ENCODE results near the gene E4F1.

E4F1 gene

DNA sequence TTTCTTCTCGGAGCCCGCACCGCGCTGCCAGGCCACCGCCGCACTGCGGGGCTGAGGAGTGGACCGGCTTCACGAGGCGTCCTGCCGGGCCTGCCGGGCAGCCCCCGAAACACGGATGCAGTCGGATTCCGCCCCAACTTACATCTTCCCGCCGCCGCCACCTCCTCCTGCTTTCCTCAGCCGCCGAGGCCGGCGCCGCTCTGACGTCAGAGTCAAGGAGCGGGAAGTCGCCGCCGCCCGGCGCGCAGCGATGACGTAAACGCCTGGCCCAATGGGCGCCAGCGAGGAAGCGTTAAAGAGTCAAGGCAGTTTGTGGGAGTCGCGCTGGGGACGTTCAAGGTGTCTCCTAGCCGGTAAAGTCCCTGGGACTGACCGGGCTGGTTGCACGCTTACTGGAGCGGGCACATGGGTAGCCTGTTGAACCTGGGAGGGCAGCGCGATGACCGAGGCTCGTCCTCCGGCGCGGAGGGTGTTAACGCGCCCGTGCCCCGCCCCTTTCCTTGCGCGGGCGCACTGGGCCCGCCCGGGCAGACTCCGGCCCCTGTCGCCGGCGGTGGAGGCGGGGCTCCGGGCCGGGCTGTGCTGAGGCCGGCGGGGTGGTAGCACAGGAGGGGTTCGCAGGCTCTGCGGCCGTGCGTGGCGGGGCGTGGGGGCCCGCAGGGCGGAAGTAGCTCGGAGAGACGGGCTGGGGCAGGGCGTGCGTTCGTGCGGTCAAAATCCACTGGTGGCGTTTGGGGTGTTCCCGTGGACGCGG is 44.7 kb downstream of the E4F1 start, which contains the start of gene RNPS1:
Gene RNPS1 (minus strand): TSS at position 214 of the 754 bp plus-strand sequence. CDS start 3,483 bp downstream, outside the sequence.
- intact Hi-C loops (cut with DNase I; ENCODE audit: low total_unique reads), result loop anchor here (5.0 kb wide), 1 partner anchor 46 kb away; the partner anchor contains the start of gene E4F1
- TF ChIP-seq, protein P1, sequence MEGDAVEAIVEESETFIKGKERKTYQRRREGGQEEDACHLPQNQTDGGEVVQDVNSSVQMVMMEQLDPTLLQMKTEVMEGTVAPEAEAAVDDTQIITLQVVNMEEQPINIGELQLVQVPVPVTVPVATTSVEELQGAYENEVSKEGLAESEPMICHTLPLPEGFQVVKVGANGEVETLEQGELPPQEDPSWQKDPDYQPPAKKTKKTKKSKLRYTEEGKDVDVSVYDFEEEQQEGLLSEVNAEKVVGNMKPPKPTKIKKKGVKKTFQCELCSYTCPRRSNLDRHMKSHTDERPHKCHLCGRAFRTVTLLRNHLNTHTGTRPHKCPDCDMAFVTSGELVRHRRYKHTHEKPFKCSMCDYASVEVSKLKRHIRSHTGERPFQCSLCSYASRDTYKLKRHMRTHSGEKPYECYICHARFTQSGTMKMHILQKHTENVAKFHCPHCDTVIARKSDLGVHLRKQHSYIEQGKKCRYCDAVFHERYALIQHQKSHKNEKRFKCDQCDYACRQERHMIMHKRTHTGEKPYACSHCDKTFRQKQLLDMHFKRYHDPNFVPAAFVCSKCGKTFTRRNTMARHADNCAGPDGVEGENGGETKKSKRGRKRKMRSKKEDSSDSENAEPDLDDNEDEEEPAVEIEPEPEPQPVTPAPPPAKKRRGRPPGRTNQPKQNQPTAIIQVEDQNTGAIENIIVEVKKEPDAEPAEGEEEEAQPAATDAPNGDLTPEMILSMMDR (IDR thresholded peaks at IDR 0.05), result no peak
- H3K4me1 ChIP-seq, result peaks cover 6 to 36% (median 30%) of the 10 kb centered on the region in 4 donors
- DNase-seq, result peak; percentile 94 to 97
- H3K27me3 ChIP-seq, result no peaks in the 10 kb centered on the region
- H3K9me3 ChIP-seq, result no peaks in the 10 kb centered on the region
- peak within 1 kb of the TSS; percentile 80 to 96 for H3K27ac ChIP-seq
- H3K36me3 ChIP-seq, result peaks cover 7 to 17% (median 9%) of the 10 kb centered on the region in 3 donors
- H3K4me3 ChIP-seq, result peak within 1 kb of the TSS; percentile 74 to 92

DNA sequence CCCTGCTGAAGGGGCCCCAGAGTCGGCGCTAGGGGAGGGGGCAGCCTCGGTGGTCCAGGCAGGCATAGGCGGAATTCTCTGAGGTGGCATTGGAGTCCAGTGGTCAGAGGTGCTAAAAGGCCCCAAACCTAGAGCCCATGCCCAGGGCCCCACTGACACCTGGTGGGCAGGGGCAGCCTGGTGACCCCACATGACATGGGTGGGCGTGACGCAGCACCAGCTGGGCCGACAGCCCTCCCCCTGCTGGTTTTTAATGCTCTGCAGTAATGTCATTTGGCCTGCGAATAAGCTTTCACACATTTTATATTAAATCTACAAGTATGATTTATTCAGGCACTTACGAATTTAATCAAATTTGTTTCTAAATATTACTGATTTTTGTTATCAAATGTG is 46.7 kb downstream of the E4F1 start:
- Histone ChIP-seq H3K36me3 (peaks cover 0 to 4% (median 0%) of the 10 kb centered on the region in 3 donors), H3K27me3 (no peaks in the 10 kb centered on the region), H3K4me1 (peaks cover 6 to 31% (median 29%) of the 10 kb centered on the region in 4 donors), H3K4me3 (no peak overlapping the region), H3K27ac (no peak overlapping the region), H3K9me3 (no peaks in the 10 kb centered on the region)
- intact Hi-C loops (cut with DNase I; ENCODE audit: low total_unique reads), result no loop called here
- TF ChIP-seq, protein P1 (IDR thresholded peaks at IDR 0.05), result no peak
- no peak for DNase-seq

DNA sequence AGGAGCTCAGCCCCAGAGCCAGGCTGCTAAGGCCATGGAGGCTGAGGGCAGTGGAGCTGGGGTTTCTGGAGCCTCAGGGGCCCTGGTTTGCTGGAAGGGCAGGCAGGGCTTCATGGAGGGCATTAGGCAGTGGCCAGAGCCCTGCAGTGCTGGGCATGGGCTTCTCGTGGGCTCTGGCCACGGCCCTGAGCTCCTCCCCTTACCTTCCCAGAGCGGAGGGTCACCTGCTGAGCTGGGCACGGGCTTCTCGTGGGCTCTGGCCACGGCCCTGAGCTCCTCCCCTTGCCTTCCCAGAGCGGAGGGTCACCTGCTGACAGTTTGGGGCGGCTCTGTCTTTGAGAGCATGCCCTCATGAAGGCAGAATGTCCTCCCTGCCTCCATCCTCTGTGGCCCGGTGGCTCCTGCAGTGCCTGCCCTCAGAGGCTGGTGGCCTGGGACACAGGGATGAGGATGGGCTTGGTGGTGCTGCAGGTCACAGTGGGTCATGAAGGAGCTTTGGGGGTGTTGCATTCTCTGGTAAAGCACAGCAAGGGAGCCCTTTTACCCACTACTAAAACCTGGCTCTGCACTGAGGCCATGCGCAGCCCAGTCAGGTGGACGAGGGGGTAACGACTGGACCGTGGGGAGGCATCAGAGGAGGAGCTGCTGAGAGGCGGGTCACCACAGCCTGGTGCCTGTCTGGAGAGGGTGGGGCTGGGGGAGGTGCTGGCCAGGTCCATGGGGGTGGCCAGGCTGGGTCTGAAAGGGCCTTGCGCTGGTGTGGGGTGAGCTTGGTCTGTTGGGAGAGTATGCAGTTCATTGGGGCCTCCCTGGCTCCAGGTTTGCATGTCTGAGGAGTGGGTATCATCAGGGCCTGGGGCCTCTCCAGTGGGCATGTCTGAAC is 47.4 kb downstream of the E4F1 start:
- intact Hi-C loops (cut with DNase I; ENCODE audit: low total_unique reads), result no loop called here
- Histone ChIP-seq H3K4me1 (peaks cover 6 to 25% (median 21%) of the 10 kb centered on the region in 4 donors), H3K36me3 (peaks cover 0 to 8% (median 0%) of the 10 kb centered on the region in 3 donors), H3K27me3 (no peaks in the 10 kb centered on the region), H3K9me3 (no peaks in the 10 kb centered on the region), H3K4me3 (no peak overlapping the region), H3K27ac (no peak overlapping the region)
- DNase-seq, result no peak
- TF ChIP-seq, protein P1 (IDR thresholded peaks at IDR 0.05), result no peak

DNA sequence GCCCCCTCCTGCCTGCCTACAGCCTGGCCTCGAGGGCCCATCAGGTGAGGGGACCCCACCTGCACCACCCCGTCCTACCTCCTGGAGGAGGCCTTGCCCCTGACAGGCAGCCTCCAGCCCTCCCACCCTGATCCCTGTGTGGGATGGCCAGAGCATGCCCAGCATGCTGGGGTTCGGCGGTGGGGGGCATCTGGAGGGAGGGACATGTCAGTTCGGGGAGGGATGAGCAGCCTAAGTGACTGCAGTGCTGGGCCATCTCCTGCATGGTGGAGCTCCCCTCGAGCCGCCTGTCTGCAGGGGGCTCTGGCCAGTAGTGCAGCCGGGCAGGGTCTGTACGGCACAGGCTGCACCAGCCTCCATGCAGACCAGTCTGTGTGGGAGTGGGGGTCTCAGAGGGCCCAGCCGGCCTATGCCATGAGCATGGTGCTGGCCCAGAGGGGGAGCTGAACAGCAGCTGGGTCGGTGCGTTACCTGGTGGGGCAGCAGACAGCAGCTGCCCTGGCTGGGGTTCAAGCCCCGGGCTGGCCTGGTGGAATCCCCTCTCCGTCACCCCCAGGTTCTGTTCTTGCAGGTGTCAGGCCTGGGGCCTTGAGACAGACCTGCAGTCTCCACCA is 48.6 kb downstream of the E4F1 start:
- Histone ChIP-seq H3K4me3 (no peak overlapping the region), H3K9me3 (no peaks in the 10 kb centered on the region), H3K4me1 (peaks cover 6 to 16% (median 13%) of the 10 kb centered on the region in 4 donors), H3K27me3 (no peaks in the 10 kb centered on the region), H3K36me3 (peaks cover 0 to 15% (median 5%) of the 10 kb centered on the region in 3 donors), H3K27ac (no peak overlapping the region)
- TF ChIP-seq, protein P1 (IDR thresholded peaks at IDR 0.05), result no peak
- DNase-seq, result no peak
- intact Hi-C loops (cut with DNase I; ENCODE audit: low total_unique reads), result no loop called here

DNA sequence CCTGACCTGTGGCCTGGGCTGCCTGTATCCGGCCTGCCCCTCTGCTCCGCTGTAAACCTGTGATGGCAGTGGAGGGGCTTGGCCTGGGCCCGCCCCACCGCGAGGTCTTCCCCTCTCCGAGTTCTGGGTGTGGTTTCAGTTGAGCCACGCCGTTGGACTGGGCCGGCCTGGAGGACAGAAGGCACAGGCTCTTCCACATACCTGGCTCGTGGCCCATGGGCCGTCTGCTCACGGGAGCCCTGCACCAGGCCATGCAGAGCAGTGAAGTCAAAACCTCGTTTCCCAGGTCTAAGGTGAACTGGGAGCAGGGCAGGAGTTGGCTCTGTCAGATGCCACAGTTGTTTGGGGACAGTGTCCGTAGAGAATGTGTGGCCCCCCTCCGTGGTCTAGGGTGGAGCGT is 50.1 kb downstream of the E4F1 start:
- DNase-seq, result no peak
- no peak overlapping the region for H3K27ac ChIP-seq
- TF ChIP-seq, protein P1 (IDR thresholded peaks at IDR 0.05), result no peak
- intact Hi-C loops (cut with DNase I; ENCODE audit: low total_unique reads), result no loop called here
- no peaks in the 10 kb centered on the region for H3K27me3 ChIP-seq
- peaks cover 6 to 14% (median 12%) of the 10 kb centered on the region in 4 donors for H3K4me1 ChIP-seq
- no peak overlapping the region for H3K4me3 ChIP-seq
- no peaks in the 10 kb centered on the region for H3K9me3 ChIP-seq
- H3K36me3 ChIP-seq, result peaks cover 0 to 29% (median 18%) of the 10 kb centered on the region in 3 donors

All from tibial artery (tissue), 4 donors.